ENCODE measurements around the gene MICAL2. TPM values are rescaled to one million over a fixed set of nuclear protein-coding genes. Genes with fewer than 3 reads are reported as not detected.

MICAL2 gene
- total RNA-seq, 1 experiment from 2014 or later: 151 TPM

DNA sequence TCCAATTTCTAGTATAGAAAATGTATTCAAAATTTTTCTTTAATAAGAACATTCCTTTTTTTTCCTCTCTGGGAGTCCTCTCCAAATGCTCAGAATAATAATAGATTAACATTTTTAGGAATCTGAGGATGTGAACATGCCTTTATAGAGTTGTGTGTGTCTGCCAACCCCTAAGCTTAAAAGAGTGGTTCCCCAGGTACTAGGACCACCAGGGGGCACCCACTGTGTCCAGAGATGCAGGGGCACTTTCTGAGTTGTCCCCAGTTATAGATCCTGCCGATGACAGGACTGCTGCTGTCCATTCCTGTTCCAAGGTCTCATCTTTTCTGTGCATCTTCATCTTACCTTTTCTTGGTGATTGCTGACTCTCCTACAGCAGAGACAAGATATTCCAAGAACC, 27.0 kb upstream of the MICAL2 start:
- BruUV-seq (replicated peaks): no TSS peak
- DNase-seq (ENCODE audit: unreplicated experiment): no peak
- TF ChIP-seq, protein P1, sequence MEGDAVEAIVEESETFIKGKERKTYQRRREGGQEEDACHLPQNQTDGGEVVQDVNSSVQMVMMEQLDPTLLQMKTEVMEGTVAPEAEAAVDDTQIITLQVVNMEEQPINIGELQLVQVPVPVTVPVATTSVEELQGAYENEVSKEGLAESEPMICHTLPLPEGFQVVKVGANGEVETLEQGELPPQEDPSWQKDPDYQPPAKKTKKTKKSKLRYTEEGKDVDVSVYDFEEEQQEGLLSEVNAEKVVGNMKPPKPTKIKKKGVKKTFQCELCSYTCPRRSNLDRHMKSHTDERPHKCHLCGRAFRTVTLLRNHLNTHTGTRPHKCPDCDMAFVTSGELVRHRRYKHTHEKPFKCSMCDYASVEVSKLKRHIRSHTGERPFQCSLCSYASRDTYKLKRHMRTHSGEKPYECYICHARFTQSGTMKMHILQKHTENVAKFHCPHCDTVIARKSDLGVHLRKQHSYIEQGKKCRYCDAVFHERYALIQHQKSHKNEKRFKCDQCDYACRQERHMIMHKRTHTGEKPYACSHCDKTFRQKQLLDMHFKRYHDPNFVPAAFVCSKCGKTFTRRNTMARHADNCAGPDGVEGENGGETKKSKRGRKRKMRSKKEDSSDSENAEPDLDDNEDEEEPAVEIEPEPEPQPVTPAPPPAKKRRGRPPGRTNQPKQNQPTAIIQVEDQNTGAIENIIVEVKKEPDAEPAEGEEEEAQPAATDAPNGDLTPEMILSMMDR (IDR thresholded peaks at IDR 0.05; ENCODE audit: unreplicated experiment): no peak
- ChIA-PET CTCF (interaction anchor here (0.9 to 1.4 kb wide), 2 partner anchors 38 to 153 kb away, joined by 3 to 4 read pairs; no protein-coding TSS in a partner anchor), POLR2A (no interaction called here)
- Mint-ChIP-seq H3K36me3 (ENCODE audit: insufficient read depth, unreplicated experiment) (no peaks in the 10 kb centered on the region), H3K27ac (ENCODE audit: low read depth, unreplicated experiment) (no peak overlapping the region), H3K4me1 (ENCODE audit: insufficient read depth, unreplicated experiment) (peaks cover 41% of the 10 kb centered on the region), H3K27me3 (ENCODE audit: insufficient read depth, unreplicated experiment) (no peaks in the 10 kb centered on the region), H3K9me3 (ENCODE audit: unreplicated experiment) (no peaks in the 10 kb centered on the region), H3K4me3 (ENCODE audit: unreplicated experiment) (no peak overlapping the region)
- intact Hi-C loops (cut with micrococcal nuclease): no loop called here

DNA sequence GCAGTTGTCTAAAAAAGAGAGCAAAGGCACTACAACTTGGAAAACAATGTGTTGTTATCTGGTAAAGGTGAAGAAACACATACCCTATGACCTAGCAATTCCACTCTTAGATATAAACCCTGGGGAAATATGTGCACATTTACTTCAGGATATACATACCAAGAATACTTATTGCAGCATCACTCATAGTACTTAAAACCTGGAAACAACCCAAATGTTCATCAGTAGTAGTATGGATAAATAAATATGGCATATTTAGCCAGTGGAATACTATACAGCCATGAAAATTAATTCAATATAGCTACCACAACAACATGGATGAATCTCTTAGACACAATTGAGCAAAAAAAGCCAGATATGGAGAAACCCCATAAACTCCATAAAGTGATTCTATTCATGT, 26.1 kb upstream of the MICAL2 start:
- no TSS peak for BruUV-seq (replicated peaks)
- Mint-ChIP-seq H3K4me1 (ENCODE audit: insufficient read depth, unreplicated experiment) (peaks cover 36% of the 10 kb centered on the region), H3K36me3 (ENCODE audit: insufficient read depth, unreplicated experiment) (no peaks in the 10 kb centered on the region), H3K9me3 (ENCODE audit: unreplicated experiment) (no peaks in the 10 kb centered on the region), H3K27me3 (ENCODE audit: insufficient read depth, unreplicated experiment) (no peaks in the 10 kb centered on the region), H3K4me3 (ENCODE audit: unreplicated experiment) (no peak overlapping the region), H3K27ac (ENCODE audit: low read depth, unreplicated experiment) (no peak overlapping the region)
- intact Hi-C loops (cut with micrococcal nuclease): no loop called here
- DNase-seq (ENCODE audit: unreplicated experiment): no peak
- ChIA-PET POLR2A (interaction anchor here (4.8 kb wide), 1 partner anchor 17 kb away, joined by 65 read pairs; no protein-coding TSS in a partner anchor), CTCF (interaction anchor here (0.6 to 1.0 kb wide), 3 partner anchors 18 to 552 kb away, joined by 3 to 5 read pairs (median 4); no protein-coding TSS in a partner anchor)
- TF ChIP-seq, protein P1 (IDR thresholded peaks at IDR 0.05; ENCODE audit: unreplicated experiment): no peak

DNA sequence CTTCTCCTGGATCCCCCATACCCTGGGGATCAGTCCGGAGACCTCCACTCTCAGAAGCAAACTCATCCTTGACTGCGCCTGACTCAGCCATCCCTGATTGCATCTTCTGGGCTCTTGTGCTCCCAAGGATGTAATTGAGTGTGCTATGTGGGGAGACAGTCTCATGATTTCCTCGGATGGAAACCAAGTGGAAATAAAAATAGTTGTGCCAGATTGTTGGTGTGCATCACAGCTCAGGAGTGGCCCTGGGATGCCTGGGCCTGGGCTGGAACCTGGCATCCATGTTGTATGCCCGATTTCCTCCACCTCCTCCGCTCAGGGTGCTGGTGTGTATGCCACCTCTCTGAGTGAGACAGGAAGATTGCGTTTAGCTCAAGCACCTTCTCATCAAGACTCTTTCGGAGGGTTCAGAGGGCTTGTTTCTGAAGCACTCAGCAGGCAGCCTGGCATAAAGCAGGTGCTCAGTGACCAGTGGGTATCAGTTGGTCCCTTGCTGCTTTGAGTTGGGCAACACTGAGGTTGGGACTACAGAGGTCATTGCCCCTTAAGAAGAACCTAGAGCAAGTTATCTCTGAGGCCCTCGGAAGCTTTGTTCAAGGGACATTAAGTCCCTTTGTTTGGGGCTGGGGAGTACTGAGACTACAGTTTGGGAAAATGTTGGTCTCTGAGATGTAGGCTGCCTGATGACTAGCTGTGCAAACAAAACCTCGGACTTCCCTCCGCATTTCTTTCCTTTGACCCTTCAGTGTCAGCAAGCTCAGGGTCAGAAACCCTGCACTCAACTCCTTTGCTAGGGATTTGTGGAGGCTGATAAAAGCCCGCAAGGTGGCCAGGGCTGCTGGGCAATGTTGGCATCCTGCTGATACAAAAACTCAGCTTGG, 24.8 kb upstream of the MICAL2 start:
- Mint-ChIP-seq H3K27me3 (ENCODE audit: insufficient read depth, unreplicated experiment) (no peaks in the 10 kb centered on the region), H3K27ac (ENCODE audit: low read depth, unreplicated experiment) (peak overlapping the region; percentile 37), H3K36me3 (ENCODE audit: insufficient read depth, unreplicated experiment) (no peaks in the 10 kb centered on the region), H3K4me1 (ENCODE audit: insufficient read depth, unreplicated experiment) (peaks cover 36% of the 10 kb centered on the region), H3K4me3 (ENCODE audit: unreplicated experiment) (peak overlapping the region; percentile 8), H3K9me3 (ENCODE audit: unreplicated experiment) (no peaks in the 10 kb centered on the region)
- CTCF ChIA-PET: interaction anchor here (0.7 to 8.6 kb wide), 10 partner anchors 19 to 196 kb away, joined by 3 to 83 read pairs (median 4); no protein-coding TSS in a partner anchor
- no peak for DNase-seq (ENCODE audit: unreplicated experiment)
- intact Hi-C loops (cut with micrococcal nuclease): loop anchor here (5.0 kb wide), 1 partner anchor 38 kb away; no protein-coding TSS in a partner anchor
- TSS peak; percentile 32 for BruUV-seq (replicated peaks)
- TF ChIP-seq, protein P1 (IDR thresholded peaks at IDR 0.05; ENCODE audit: unreplicated experiment): no peak
- POLR2A ChIA-PET: interaction anchor here (0.7 to 5.5 kb wide), 10 partner anchors 14 to 495 kb away, joined by 3 to 65 read pairs (median 4); partner anchors contain the start of gene MICAL2

Data from MCF 10A (cell line).